Panc1 (cell line): ENCODE measurements around the gene AMBRA1.

Experiments used
- POLR2AphosphoS5 ChIP-seq: IDR thresholded peaks from 2 replicates; pipeline ENCODE4 v1.6.1; 2012; ENCODE audit warnings: mild to moderate bottlenecking, low read depth, low read length, moderate library complexity
- TF ChIP-seq, protein P1 (sequence below): fragments of 450-650 bp; IDR thresholded peaks from 2 replicates; pipeline ENCODE4 v1.5.1; 2017; ENCODE audit warnings: mild to moderate bottlenecking

DNA sequence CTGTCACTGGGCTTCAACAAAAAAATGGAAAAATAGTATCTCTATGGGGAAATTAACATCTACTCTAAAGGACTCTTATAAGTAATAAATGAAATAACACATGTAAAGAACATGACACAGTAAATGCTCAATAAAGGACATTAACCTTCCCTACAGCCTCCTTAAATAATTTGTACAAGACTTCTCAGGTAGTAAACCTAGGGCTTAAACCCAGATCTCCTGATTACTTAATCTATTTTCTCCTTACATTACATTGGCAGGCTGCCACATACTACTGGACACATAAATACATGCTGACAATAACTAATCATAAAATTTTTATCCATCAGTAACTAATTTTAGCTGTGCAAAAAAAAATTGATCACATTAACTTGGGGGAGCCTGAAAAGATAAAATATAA, 4.9 kb downstream of the AMBRA1 start:
- TF ChIP-seq, protein P1, sequence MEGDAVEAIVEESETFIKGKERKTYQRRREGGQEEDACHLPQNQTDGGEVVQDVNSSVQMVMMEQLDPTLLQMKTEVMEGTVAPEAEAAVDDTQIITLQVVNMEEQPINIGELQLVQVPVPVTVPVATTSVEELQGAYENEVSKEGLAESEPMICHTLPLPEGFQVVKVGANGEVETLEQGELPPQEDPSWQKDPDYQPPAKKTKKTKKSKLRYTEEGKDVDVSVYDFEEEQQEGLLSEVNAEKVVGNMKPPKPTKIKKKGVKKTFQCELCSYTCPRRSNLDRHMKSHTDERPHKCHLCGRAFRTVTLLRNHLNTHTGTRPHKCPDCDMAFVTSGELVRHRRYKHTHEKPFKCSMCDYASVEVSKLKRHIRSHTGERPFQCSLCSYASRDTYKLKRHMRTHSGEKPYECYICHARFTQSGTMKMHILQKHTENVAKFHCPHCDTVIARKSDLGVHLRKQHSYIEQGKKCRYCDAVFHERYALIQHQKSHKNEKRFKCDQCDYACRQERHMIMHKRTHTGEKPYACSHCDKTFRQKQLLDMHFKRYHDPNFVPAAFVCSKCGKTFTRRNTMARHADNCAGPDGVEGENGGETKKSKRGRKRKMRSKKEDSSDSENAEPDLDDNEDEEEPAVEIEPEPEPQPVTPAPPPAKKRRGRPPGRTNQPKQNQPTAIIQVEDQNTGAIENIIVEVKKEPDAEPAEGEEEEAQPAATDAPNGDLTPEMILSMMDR = no peak
- TF ChIP-seq POLR2AphosphoS5 = no peak
